SHP77 treated with DMSO at 0.1 percent for 48 hours (cell line): Measurements from ENCODE around the gene RAB13.

Experiments
- DNase-seq: peaks from one replicate; lab custom pipeline; 2025; lab: John Stamatoyannopoulos, UW

Gene RAB13

GRCh38 chr1:153933430-153933829 is 52.7 kb downstream of the RAB13 start:
- no peak for DNase-seq

- no peak for DNase-seq
Observed at GRCh38 chr1:153932156-153933131, 53.7 kb downstream of the RAB13 start.
